Heart left ventricle (tissue), 16 donors: ENCODE measurements around the gene TADA3. TPM values are rescaled to one million over a fixed set of nuclear protein-coding genes. Genes with fewer than 3 reads are reported as not detected.

ENCODE experiments used
- ATAC-seq, 4 donors: fragments of 200-7000 bp; cut with Tn5 transposase; one replicate each; pipeline ENCODE4 v1.9.1; 2020 to 2022; ENCODE audit warnings: moderate library complexity in 4 of 4, mild to moderate bottlenecking in 3 of 4, moderate number of reproducible peaks in 1 of 4
- DNase-seq, 5 donors: peaks; one replicate each; pipeline ENCODE4 v3.0.0-alpha.2; 2020
- H3K27ac ChIP-seq, 12 donors: fragments of 200-600 bp; sonication (generic) in 4 of 12; one replicate each; pipeline versions ENCODE4 v1.5.0 to v1.8.0; 2016 to 2022; ENCODE audit warnings: mild to moderate bottlenecking in 2 of 12
- H3K27me3 ChIP-seq, 9 donors: fragments of 200-600 bp; sonication (generic) in 2 of 9; one replicate each; pipeline versions ENCODE4 v1.5.1 to v1.8.0; 2016 to 2022; ENCODE audit warnings: mild to moderate bottlenecking in 3 of 9
- H3K36me3 ChIP-seq, 9 donors: fragments of 200-600 bp; sonication (generic) in 2 of 9; one replicate each; pipeline versions ENCODE4 v1.5.0 to v1.8.0; 2018 to 2022; ENCODE audit warnings: mild to moderate bottlenecking in 2 of 9
- H3K4me1 ChIP-seq, 12 donors: fragments of 200-600 bp; sonication (generic) in 4 of 12; one replicate each; pipeline versions ENCODE4 v1.5.0 to v1.8.0; 2016 to 2022; ENCODE audit warnings: mild to moderate bottlenecking in 3 of 12
- H3K4me3 ChIP-seq, 12 donors: fragments of 200-600 bp; sonication (generic) in 4 of 12; one replicate each; pipeline versions ENCODE4 v1.5.0 to v1.8.0; 2017 to 2022; ENCODE audit warnings: mild to moderate bottlenecking in 9 of 12, moderate library complexity in 4 of 12
- H3K9me3 ChIP-seq, 12 donors: fragments of 200-600 bp; sonication (generic) in 4 of 12; one replicate each; pipeline versions ENCODE4 v1.5.0 to v1.8.0; 2016 to 2022; ENCODE audit warnings: mild to moderate bottlenecking in 1 of 12
- POLR2A ChIP-seq, 2 donors: fragments of 450-650 bp; IDR thresholded peaks; one replicate each; pipeline ENCODE4 v1.6.1; 2017; ENCODE audit warnings: antibody characterized with exemption in 2 of 2, mild to moderate bottlenecking in 2 of 2, moderate library complexity in 2 of 2
- WGBS, 4 donors: extraction: QIAGEN DNeasy Blood & Tissue Kit in 2 of 4; methylation state at CpG; one replicate each; pipeline versions ENCODE4 v1.1.5 to v1.1.7; 2013 to 2018; 5-methylcytosine and 5-hydroxymethylcytosine counted together
- intact Hi-C, 10 donors: fragments of 100-400 bp; cut with DNase I; formaldehyde crosslinking; loops; one replicate each; pipeline versions ENCODE4 v1.11.1 to v1.14.2; 2022
- long read RNA-seq, 3 donors: library from polyadenylated mRNA; unstranded; transcript quantifications; one replicate each; pipeline ENCODE4 v2.0.0, GENCODE V29; 2020 to 2021
- polyA plus RNA-seq, 2 donors: library from polyadenylated mRNA; stranded (reverse); fragments of 200-250 nt; gene quantifications; one replicate each; pipeline ENCODE4 v1.2.3, GENCODE V29; 2013
- total RNA-seq, 9 donors: library from RNA; depleted of rRNA in 2 of 9; stranded (reverse); fragments of >200 nt in 2 of 9; fragmentation: NEBNext Ultra II Directional in 3 of 9; extraction: Animal tissue kit (Norgen Biotek cat#: 25700) in 3 of 9; gene quantifications; one replicate each; pipeline versions ENCODE4 v1.1.0 to v1.2.4, GENCODE V29; 2016 to 2023
- TF ChIP-seq, protein P1 (sequence below), 12 donors: fragments of 200-600 bp; sonication (generic) in 4 of 12; IDR thresholded peaks; one replicate each; pipeline versions ENCODE4 v1.5.0 to v1.8.0; 2018 to 2022; ENCODE audit warnings: antibody characterized with exemption in 12 of 12, mild to moderate bottlenecking in 5 of 12
- donor health status: ischemic (EF 13 %, LVEDD 7.1; RV severe dilation, severe dysfunction).
- donor health status: healthy with polysubstance abuse.
- donor health status: DM: no; HTN: yes; CAD: no.
- donor health status: DM: no; HTN: no; CAD: no.
- donor health status: ischemic (EF 25% LVEDD 6.9; RV normal size, moderate dysfunction).
- donor health status: ischemic (EF 25% LVEDD 5.7; RV mildly dilated, moderate dysfunction).
- donor health status: healthy.
- donor health status: DM: yes; HTN: yes; CAD: no.
- donor health status: ischemic (EF 35%, LVEDD 5.7; RV mildly dilated, moderate dysfunction).
- donor health status: nonischemic (EF 11% LVEDD 7.7; RV severe dilation, severe dysfunction).
- donor health status: DM: yes; HTN: yes; CAD: no.
- donor health status: PGD.
- donor health status: ischemic (EF 29% LVEDD 5.4; RV normal size, mild dysfunction).
- donor health status: nonischemic (EF 23%, LVEDD 6.1; RV moderate dilation, normal function).

Gene TADA3, protein sequence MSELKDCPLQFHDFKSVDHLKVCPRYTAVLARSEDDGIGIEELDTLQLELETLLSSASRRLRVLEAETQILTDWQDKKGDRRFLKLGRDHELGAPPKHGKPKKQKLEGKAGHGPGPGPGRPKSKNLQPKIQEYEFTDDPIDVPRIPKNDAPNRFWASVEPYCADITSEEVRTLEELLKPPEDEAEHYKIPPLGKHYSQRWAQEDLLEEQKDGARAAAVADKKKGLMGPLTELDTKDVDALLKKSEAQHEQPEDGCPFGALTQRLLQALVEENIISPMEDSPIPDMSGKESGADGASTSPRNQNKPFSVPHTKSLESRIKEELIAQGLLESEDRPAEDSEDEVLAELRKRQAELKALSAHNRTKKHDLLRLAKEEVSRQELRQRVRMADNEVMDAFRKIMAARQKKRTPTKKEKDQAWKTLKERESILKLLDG
- total RNA-seq = 10 to 100 TPM; 32.8 to 61.5 (median 45.9) TPM
- 10 to 100 TPM; 37.2 to 53.3 TPM for polyA plus RNA-seq
- long read RNA-seq, donor 1, transcript TADA3-201 (9 exons, 2,355 nt) = major isoform, 50 of 67 reads
- long read RNA-seq, donor 1, partial matches to known transcripts = 14 of 67 reads
- long read RNA-seq, donor 1, other reads (novel, unspliced or antisense) = 2 of 67 reads
- long read RNA-seq, donor 2, transcript TADA3-201 (9 exons, 2,355 nt) = major isoform, 133 of 146 reads
- long read RNA-seq, donor 2, partial matches to known transcripts = 5 of 146 reads
- long read RNA-seq, donor 2, other reads (novel, unspliced or antisense) = 5 of 146 reads
- long read RNA-seq, donor 3, transcript TADA3-201 (9 exons, 2,355 nt) = major isoform, 34 of 55 reads
- long read RNA-seq, donor 3, partial matches to known transcripts = 14 of 55 reads
- long read RNA-seq, donor 3, other reads (novel, unspliced or antisense) = 6 of 55 reads

DNA sequence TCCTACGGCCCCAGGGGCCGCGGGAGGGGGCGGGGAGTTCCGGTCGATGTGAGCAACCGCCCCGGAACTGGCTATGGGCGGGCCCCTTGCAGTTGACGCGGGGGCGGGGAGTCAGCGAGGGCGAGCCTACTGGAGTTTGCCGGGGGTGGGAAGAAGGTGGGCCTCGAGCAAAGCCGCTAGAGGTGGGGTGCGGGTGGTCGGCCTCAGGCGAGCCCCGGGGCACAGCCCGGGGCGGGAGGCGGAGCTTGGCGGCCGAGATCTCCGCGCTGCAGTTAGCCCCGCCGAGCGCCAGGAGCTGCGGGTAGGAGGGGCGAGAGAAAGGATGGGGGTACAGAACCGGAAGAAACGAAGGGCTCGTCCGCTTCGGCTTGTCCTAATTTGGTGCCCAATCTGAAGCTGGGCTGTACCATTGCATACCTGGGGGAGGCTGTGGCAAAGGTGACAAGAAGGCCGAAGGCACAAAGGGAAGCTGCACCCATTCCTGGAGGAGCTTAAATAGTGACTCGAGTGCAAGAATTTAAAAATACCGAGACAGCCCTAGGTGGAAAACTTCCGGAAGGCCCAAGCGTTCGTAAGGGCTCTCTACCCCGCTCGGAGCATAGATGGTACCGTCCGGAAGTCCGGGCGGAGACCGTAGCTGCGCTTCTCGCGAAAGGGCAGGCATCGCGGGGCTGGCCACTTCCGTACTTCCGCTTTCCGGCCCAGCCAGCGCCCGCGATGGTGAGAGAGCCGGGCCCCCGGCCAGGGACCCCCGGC lies at the start of gene TADA3, which contains the start of gene ARPC4:
TADA3 (minus strand) TSS at position 69 of the 756 bp plus-strand sequence. CDS start 1,007 bp downstream, outside the sequence.
ARPC4 (plus strand) TSS at position 678 of the 756 bp plus-strand sequence; CDS start at position 718, 40 bp downstream.
- Histone ChIP-seq H3K27me3 (no peaks in the 10 kb centered on the region), H3K9me3 (no peaks in the 10 kb centered on the region), H3K4me1 (peaks cover 0 to 57% (median 24%) of the 10 kb centered on the region in 12 donors), H3K4me3 (peak within 1 kb of the TSS; percentile 66 to 100 (median 92)), H3K36me3 (peaks cover 0 to 59% (median 45%) of the 10 kb centered on the region in 9 donors), H3K27ac (peak within 1 kb of the TSS; percentile 89 to 99 (median 97))
- peak; percentile 95 to 97 (median 96) for DNase-seq
- peak; percentile 94 to 96 (median 94) for ATAC-seq
- peak in 1 of 2 donors; percentile 66 for TF ChIP-seq POLR2A (IDR thresholded peaks at IDR 0.05)
- TF ChIP-seq, protein P1, sequence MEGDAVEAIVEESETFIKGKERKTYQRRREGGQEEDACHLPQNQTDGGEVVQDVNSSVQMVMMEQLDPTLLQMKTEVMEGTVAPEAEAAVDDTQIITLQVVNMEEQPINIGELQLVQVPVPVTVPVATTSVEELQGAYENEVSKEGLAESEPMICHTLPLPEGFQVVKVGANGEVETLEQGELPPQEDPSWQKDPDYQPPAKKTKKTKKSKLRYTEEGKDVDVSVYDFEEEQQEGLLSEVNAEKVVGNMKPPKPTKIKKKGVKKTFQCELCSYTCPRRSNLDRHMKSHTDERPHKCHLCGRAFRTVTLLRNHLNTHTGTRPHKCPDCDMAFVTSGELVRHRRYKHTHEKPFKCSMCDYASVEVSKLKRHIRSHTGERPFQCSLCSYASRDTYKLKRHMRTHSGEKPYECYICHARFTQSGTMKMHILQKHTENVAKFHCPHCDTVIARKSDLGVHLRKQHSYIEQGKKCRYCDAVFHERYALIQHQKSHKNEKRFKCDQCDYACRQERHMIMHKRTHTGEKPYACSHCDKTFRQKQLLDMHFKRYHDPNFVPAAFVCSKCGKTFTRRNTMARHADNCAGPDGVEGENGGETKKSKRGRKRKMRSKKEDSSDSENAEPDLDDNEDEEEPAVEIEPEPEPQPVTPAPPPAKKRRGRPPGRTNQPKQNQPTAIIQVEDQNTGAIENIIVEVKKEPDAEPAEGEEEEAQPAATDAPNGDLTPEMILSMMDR (IDR thresholded peaks at IDR 0.05) = peak in 2 of 12 donors; percentile 18 to 19
- 0 to 1% (median 1%) methylated on average over 43 to 65 of the region's 65 CpGs for WGBS, 4 donors
- intact Hi-C loops = loop anchor here in 7 of 10 donors (1.0 to 10.0 kb wide), 9 partner anchors 24 to 225 kb away; partner anchors contain the start of genes BRPF1 (in 4 of the 7), CAMK1 (in 1 of the 7), IL17RC (in 1 of the 7) and OGG1 (in 1 of the 7)

DNA sequence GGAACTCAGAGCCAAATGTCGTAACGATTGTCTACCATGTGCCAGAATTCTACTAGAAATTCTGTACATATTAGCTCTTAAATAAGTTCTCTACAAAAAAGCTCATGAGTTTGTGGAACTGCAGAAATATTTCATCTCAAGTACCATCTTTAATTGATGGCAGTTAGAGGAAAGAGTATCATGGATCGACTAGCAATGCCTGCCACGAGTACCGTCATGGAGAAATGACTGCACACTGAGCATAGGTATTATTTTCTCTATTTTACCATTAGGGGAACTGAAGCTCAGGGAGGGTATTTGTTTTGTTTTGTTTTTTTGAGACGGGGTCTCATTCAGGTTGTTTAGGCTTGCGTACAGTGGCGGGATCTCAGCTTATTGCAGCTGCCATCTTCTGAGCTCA lies 48.7 kb upstream of the TADA3 start:
- intact Hi-C loops = loop anchor here in 2 of 10 donors (5.0 to 10.0 kb wide), 3 partner anchors 46 to 106 kb away; partner anchors contain the start of genes ARPC4 (in 1 of the 2), IL17RC (in 1 of the 2) and TADA3 (in 1 of the 2)
- WGBS, 4 donors = 80 to 94% (median 82%) methylated on average over 8 of the region's 8 CpGs
- H3K9me3 ChIP-seq = no peaks in the 10 kb centered on the region
- no peak for TF ChIP-seq POLR2A (IDR thresholded peaks at IDR 0.05)
- TF ChIP-seq, protein P1 (IDR thresholded peaks at IDR 0.05) = no peak
- DNase-seq (no peak), ATAC-seq (no peak)
- no peak overlapping the region for H3K27ac ChIP-seq
- H3K27me3 ChIP-seq = no peaks in the 10 kb centered on the region
- H3K4me3 ChIP-seq = no peak overlapping the region
- peaks cover 0 to 55% (median 41%) of the 10 kb centered on the region in 9 donors for H3K36me3 ChIP-seq
- H3K4me1 ChIP-seq = peaks cover 0 to 30% (median 8%) of the 10 kb centered on the region in 12 donors

DNA sequence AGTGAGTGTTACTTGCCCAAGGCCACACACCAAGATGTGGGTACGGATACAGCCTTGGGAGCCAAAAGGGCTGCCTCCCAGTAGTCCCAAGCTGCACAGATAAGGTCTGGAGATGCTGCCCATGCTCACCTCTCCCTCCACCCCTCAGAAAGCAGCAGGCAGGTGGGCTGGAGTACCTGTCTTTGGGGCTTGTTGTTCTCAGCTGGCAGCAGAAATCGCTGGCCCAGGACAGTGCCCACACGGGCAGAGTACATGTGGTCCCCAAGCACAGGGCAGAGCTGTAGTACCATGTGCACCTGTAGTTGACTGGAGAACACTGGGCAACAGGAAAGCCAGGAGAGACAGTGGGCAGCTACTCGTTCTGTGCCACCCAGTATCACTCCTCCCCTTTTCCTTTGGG lies 46.6 kb upstream of the TADA3 start:
- no peaks in the 10 kb centered on the region for H3K9me3 ChIP-seq
- no peak overlapping the region for H3K4me3 ChIP-seq
- 75 to 89% (median 83%) methylated on average over 3 to 4 of the region's 4 CpGs for WGBS, 4 donors
- no peak overlapping the region for H3K27ac ChIP-seq
- intact Hi-C loops = no loop called here
- no peak for DNase-seq
- no peak for ATAC-seq
- TF ChIP-seq, protein P1 (IDR thresholded peaks at IDR 0.05) = no peak
- no peak for TF ChIP-seq POLR2A (IDR thresholded peaks at IDR 0.05)
- H3K27me3 ChIP-seq = no peaks in the 10 kb centered on the region
- H3K36me3 ChIP-seq = peaks cover 0 to 75% (median 63%) of the 10 kb centered on the region in 9 donors
- H3K4me1 ChIP-seq = peaks cover 0 to 20% (median 7%) of the 10 kb centered on the region in 12 donors
